ENCODE measurements around the gene TLX3. TPM values are rescaled to one million over a fixed set of nuclear protein-coding genes. Genes with fewer than 3 reads are reported as not detected.

TLX3 gene
- total and polyA plus RNA-seq, 2 of the 8 experiments (the other 6 are each of a cell fraction or from before 2014, with no cell fraction given) = not detected

DNA sequence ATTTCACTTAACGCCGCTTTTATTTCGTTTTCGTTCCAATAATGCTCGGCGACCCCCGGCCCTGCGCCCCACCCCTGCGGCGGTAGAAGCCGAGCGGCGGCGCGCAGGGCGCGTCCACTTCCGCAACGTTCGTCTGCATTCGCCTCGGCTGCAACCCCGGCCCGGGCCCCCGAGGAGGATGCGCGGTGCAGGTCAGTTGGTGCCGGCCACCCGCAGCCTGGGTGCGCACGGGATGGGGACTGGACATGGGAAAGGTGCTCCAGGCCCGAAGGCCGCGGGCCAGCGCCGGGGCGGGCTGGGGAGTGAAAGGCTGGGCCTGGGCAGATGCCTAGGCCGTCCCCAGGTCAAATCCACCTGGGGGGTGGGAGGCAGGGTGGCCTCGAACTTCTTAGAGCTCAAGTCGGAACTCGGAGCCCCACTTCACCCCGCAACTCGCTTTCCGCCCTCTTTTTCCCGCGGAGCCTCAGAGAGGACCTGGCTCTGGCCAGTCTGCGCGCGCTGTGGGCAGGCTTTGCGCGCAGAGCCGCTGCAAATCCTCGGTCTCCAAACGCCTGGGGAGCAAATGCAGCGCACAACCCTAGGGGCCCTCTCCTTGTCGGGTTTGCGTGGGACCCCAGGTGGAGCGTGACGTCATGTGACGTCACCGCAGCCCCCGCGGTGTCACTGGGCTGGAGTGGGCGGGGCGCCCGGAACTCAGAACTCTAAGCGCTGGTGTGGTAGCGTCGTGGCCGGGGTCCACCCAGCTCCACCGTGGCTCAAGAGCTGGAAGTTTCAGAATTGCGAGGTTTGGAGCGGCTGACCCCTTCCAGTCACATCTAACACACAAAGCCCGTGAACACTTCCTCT, 3.3 kb downstream of the TLX3 start (continued):
- TF ChIP-seq TAF7 (optimal IDR thresholded peaks at IDR 0.05; ENCODE audit: borderline replicate concordance, low read depth, low read length) = no peak
- TF ChIP-seq CREB1 (IDR thresholded peaks at IDR 0.05) = peak; percentile 97
- TF ChIP-seq POU5F1 (IDR thresholded peaks at IDR 0.05; ENCODE audit: low read depth, low read length) = no peak

Measured in H1 (cell line).